LoVo (cell line): ENCODE measurements around the gene DCXR.
"Not testable (repeated sequence)": the region's sequence is repeated elsewhere in the genome, so short reads cannot be mapped to it uniquely, and the experiment has no call there.

Source experiments
- DNase-seq: peaks from one replicate; pipeline ENCODE4 v3.0.0-alpha.2; 2016; ENCODE audit warnings: low spot score

The DCXR gene

GRCh38 chr17:82039695-82040299 lies 2.3 kb upstream of the DCXR start:
- no peak for DNase-seq

- DNase-seq = not testable (repeated sequence)
These were observed 1.4 kb upstream of the DCXR start for GRCh38 chr17:82038796-82039409.

- DNase-seq = no peak
These were observed 345 bp upstream of the DCXR start for GRCh38 chr17:82037889-82038195.

- no peak for DNase-seq
These were observed 834 bp downstream of the DCXR start for GRCh38 chr17:82036634-82037091.

GRCh38 chr17:82035956-82036633 lies 1.4 kb downstream of the DCXR start:
- no peak for DNase-seq

- DNase-seq = no peak
These were observed 2.0 kb downstream of the DCXR start for GRCh38 chr17:82035488-82035887.

- no peak for DNase-seq
These were observed 3.0 kb downstream of the DCXR start for GRCh38 chr17:82034371-82035011.

- no peak for DNase-seq
These were observed 4.0 kb downstream of the DCXR start for GRCh38 chr17:82033359-82034085.

- no peak for DNase-seq
These were observed 5.4 kb downstream of the DCXR start for GRCh38 chr17:82031885-82032627.

GRCh38 chr17:82031303-82031884 lies 6.1 kb downstream of the DCXR start, which contains the start of gene RAC3:
RAC3 (plus strand) TSS chr17:82031678; CDS start chr17:82031762, 84 bp downstream.
- no peak for DNase-seq

GRCh38 chr17:82030470-82031302 lies 6.8 kb downstream of the DCXR start:
- no peak for DNase-seq

GRCh38 chr17:82029990-82030469 lies 7.5 kb downstream of the DCXR start:
- DNase-seq = no peak

- no peak for DNase-seq
These were observed 8.1 kb downstream of the DCXR start for GRCh38 chr17:82029391-82029790.

GRCh38 chr17:82028966-82029365 lies 8.5 kb downstream of the DCXR start:
- DNase-seq = no peak

- DNase-seq = no peak
These were observed 9.3 kb downstream of the DCXR start for GRCh38 chr17:82028246-82028645.

- no peak for DNase-seq
These were observed 11.9 kb downstream of the DCXR start for GRCh38 chr17:82025401-82026107.

GRCh38 chr17:82024859-82025258 lies 12.6 kb downstream of the DCXR start:
- DNase-seq = no peak

- no peak for DNase-seq
These were observed 13.9 kb downstream of the DCXR start for GRCh38 chr17:82023447-82024241.
